Lower leg skin (tissue), 3 donors: ENCODE results near the gene CLK1.

Experiments used
- POLR2A ChIP-seq, 2 donors: fragments of 450-650 bp; IDR thresholded peaks; one replicate each; pipeline ENCODE4 v1.6.1; 2016 to 2017; ENCODE audit warnings: antibody characterized with exemption in 2 of 2, mild to moderate bottlenecking in 1 of 2, moderate library complexity in 1 of 2
- TF ChIP-seq, protein P1 (sequence below), 3 donors: fragments of 450-650 bp; IDR thresholded peaks; one replicate each; pipeline ENCODE4 v1.5.1; 2016; ENCODE audit warnings: antibody characterized with exemption in 3 of 3, mild to moderate bottlenecking in 3 of 3, moderate library complexity in 2 of 3

DNA sequence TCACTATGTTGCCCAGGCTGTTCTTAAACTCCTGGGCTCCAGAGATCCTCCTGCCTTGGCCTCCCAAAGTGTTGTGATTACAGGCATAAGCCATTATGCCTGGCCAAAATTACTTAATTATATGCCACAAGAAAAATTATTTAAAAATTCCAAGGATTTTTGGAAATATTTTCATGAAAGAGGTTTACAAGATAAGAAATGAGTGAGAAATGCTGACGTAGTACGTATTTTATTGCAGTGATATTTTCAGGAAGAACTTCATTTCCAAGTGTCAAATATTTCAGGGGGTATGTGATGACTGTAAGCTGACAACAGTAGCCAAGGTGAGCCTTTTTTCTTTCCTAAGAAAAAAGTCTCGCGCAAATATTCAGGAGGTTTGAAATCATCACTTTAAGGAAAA, 45.5 kb upstream of the CLK1 start:
- TF ChIP-seq, protein P1, sequence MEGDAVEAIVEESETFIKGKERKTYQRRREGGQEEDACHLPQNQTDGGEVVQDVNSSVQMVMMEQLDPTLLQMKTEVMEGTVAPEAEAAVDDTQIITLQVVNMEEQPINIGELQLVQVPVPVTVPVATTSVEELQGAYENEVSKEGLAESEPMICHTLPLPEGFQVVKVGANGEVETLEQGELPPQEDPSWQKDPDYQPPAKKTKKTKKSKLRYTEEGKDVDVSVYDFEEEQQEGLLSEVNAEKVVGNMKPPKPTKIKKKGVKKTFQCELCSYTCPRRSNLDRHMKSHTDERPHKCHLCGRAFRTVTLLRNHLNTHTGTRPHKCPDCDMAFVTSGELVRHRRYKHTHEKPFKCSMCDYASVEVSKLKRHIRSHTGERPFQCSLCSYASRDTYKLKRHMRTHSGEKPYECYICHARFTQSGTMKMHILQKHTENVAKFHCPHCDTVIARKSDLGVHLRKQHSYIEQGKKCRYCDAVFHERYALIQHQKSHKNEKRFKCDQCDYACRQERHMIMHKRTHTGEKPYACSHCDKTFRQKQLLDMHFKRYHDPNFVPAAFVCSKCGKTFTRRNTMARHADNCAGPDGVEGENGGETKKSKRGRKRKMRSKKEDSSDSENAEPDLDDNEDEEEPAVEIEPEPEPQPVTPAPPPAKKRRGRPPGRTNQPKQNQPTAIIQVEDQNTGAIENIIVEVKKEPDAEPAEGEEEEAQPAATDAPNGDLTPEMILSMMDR (IDR thresholded peaks at IDR 0.05) = no peak
- TF ChIP-seq POLR2A (IDR thresholded peaks at IDR 0.05) = no peak
